ENCODE data around the gene DUSP5.
"Not testable (repeated sequence)": the region's sequence is repeated elsewhere in the genome, so short reads cannot be mapped to it uniquely, and the experiment has no call there.

Gene DUSP5, protein sequence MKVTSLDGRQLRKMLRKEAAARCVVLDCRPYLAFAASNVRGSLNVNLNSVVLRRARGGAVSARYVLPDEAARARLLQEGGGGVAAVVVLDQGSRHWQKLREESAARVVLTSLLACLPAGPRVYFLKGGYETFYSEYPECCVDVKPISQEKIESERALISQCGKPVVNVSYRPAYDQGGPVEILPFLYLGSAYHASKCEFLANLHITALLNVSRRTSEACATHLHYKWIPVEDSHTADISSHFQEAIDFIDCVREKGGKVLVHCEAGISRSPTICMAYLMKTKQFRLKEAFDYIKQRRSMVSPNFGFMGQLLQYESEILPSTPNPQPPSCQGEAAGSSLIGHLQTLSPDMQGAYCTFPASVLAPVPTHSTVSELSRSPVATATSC

DNA sequence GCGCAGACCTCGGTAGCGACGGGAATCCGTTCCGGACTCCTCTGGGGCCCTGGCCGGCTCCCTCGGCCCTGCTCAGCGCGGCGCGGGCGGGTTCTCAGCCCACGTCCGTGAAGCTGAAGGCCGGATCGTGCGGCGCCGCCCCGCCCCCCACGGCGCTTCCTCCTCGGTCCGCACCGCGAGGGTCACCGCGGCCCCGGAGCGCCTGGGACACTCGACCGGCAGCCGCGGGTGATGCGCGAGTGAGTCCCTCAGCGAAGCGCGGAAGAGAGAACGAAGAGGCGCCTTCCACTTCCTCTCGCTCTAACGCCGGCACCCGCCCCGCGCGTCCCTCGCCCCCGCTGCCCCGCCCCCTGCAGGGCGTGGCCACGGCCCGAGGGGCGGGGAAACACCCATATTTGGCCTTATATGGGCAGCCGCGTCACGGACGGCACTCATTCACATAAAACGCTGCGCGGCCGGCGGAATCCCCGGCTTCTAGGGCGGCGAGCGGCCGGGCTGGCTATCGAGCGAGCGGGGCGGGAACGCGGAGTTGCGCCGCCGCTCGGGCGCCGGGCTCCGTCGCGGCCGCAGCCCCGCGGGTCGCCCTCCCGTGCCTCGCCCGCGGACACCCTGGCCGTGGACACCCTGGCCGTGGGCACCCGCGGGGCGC is at the start of gene DUSP5:
TSS of gene DUSP5 (plus strand) at position 470 of the 649 bp plus-strand sequence. CDS start 215 bp downstream, outside the sequence.
- in situ Hi-C loops (cut with HindIII; ENCODE audit: low sequenced_read_pairs) = no loop called here

DNA sequence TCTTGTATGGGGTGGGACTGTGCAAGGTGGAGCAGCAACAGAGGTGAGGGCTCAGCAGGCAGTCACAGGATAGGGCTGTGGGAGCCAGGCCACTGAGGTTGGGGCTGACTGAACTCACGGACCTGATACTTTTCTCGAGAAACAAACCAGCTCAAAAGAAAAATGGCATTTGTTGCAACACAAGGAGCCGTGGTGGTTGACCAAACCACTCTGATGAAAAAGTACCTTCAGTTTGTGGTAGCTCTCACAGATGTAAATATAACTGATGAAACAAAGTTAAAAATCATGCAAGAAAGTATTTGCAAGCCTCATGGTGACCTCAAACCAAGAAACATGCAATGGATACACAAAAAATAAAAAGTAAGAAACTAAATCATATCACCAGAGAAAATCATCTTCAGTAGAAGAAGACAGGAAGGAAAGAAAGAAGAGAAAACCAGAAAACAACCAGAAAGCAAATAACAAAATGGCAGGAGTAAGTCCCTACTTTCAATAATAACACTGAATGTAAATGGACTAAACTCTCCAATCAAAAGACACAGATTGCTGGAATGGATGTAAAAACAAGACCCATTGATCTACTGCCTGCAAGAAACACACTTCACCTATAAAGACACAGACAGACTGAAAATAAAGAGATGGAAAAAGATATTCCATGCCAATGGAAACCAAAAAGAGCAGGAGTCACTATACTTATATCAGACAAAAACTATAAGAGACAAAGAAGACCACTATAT is 48.9 kb upstream of the DUSP5 start:
- in situ Hi-C loops (cut with HindIII; ENCODE audit: low sequenced_read_pairs) = loop anchor here (5.0 to 10.0 kb wide), 2 partner anchors 37 to 116 kb away; partner anchors contain the start of gene SMC3

DNA sequence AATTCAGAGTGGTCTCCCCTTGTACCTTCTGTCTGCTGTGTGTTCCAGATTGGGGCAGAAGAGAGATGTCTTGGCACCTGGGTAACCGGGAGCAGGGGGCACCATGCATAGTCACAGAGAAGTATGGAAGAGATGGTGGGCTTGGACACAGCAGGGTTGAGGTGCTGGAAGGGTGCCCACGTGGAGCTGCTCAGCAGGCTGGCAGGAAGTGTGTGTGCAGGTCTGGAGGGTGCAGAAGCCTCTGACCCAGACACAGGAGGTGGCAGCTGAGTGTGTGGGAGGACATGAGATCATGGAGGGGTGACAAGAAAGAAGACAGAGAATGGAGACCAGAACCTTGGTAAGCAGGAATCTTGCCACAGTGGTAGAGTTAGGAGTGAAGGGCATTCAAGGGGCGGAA is 42.3 kb upstream of the DUSP5 start:
- in situ Hi-C loops (cut with HindIII; ENCODE audit: low sequenced_read_pairs) = no loop called here

DNA sequence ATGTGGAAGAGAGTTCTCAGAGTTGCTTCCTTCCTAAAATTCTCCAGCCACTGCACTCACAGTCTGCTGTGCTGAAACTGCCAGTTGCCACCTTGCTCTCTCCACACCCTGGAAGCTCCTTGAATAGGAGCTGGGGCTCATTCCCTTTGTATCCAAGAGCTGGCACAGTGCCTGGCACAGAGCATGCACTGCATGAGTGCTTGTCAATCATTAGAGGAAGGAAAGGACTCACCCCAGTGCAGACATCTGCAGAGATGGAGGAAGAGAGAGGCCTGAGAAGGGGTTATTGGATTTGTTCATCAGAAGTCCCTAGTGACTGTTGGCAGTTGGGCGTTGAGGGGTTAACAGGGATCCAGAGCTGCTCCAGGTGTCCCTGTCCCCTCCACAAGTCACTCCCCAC is 41.7 kb upstream of the DUSP5 start:
- in situ Hi-C loops (cut with HindIII; ENCODE audit: low sequenced_read_pairs) = no loop called here

DNA sequence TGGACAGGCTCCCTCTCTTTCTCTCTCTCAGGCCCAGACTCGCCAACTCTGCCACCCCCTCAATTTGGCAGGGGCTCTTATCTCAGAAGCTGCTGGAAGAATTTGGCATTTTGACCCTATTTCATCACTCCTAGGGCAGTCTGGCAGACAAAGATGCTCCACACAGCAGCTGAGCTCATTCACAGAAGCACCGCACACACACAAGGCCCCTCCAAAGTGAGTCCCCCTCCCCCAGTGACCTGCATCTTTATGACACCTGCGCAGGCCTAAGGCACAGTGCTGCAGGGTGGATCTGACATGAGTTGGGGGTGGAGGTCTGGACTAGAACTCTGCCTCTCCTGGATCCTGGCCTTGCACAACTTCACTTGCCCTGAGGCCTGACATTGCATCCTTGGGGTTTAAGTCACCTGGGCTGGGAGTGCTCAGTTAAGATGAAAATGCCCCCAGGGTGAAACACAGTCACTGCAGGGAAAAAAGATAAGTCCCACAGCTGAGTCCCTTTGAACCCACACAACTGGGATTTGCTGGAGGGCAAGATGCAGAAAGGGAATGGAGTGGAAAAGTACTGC is 41.1 kb upstream of the DUSP5 start:
- in situ Hi-C loops (cut with HindIII; ENCODE audit: low sequenced_read_pairs) = no loop called here

DNA sequence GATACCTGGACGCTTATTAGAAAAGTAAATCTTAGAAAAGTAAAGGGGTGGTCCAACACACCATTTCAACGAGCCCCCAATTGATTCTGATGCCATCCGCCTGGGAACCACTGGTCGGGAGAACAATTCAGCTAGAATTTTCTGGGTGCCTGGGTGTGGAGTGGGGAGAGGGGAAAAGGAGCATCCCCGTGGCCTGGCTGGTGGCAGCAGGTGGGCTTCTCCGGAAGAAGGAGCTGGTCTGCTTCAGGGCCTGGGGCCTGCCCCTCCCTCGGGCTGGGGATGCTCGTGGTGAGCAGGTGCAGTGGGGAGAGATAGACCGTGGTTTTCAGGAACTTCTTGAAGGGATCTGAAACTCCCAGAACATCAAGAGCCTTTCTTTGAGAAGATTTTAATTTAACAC is 39.9 kb upstream of the DUSP5 start:
- in situ Hi-C loops (cut with HindIII; ENCODE audit: low sequenced_read_pairs) = no loop called here

DNA sequence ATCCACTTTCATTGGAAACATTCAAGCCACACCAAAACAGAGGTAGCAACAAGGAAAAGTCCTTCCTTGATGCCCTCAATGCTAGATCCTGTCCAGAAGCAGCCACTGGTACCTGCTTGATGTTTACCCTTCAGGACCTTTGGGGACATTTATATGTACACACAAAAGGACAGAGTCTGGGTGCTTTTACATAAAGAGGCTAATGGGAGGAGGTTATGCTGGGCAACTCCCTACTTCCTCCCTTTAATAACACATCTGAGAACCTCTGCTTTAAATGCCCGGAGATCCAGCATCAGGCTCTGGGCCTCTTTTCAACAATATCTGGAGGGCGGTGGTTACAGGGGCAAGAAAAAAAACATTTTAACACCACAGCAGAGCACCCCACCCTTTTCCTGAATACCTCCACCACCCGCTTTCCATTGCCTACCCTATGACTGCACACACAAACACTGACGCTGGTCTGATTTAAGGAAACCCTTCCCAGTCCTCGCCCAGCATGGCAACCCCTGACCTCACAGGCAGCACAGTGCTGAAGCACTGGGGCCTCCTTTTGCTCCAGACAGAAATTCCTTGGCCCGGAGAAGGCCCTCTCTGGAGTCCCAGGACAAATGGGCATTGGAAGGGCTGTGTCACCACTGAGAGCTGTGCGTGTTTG is 39.3 kb upstream of the DUSP5 start:
- in situ Hi-C loops (cut with HindIII; ENCODE audit: low sequenced_read_pairs) = no loop called here

DNA sequence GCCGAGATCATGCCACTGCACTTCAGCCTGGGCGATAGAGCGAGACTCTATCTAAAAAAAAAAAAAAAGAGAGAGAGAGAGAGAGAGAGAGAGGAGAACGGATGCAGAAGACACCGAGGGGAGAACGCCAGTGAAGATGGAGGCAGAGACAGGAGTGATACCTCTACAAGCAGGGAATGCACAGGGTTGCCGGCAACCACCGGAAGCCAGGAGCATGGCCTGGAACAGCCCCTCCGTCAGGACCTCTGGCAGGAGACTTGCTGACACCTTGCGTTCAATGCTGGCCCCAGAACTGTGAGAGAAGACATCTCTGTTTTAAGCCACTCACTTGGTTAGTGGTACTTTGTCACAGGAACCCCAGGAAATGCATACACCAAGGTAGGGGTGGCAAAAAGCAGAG is 38.1 kb upstream of the DUSP5 start:
- in situ Hi-C loops (cut with HindIII; ENCODE audit: low sequenced_read_pairs) = no loop called here

DNA sequence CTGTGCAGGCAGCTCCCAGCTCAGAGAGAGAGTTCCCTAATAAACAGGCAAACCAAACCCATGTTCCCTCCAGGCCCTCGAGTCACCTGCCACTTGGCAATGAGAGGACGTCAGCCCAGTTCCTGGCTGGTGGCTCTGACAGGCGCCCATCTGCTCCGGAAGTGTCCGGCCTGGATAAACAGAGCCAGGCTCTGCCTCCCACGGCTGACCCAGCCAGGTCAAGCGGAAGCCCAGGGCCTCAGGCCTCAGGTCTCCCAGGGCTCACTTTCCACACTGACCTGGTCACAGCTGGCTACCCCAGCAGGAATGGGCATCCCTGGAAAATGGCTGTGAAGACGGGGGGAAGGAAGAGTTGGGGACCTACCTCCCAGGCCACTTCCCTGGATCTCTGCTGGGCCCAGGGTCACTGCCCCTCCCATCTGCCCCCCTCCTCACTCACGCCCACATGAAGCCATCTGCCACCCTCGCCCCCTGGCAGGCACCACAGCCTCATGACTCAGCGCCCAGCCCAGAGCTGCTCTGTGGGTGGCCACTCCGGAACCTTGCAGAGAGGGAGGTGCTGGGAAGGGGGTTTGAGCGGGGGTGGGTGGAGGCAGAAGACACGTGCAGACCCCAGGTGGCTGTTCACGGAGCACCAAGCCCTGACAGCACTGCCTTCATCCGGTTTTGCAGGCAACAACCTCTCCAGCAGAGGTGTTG is 37.4 kb upstream of the DUSP5 start:
- in situ Hi-C loops (cut with HindIII; ENCODE audit: low sequenced_read_pairs) = no loop called here

DNA sequence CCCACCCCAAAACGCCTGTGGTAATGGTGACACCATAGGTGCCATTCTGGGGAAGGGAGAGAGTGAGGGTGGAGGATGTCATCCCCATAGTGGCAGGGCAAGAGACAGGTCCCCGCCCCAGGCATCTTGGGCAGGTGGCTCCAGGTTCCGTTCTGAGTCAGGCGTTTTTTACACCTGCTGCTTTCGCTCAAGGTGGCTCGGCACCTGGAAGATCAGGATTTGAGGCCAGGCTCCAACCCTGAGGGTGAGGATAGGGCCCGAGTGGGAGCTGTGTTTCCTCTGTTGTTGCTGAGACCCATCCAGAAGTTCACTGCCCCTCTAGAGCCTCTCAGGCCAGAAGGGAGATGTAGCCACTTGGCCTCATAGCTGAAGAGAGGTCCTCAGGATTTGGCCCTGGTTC is 36.6 kb upstream of the DUSP5 start:
- in situ Hi-C loops (cut with HindIII; ENCODE audit: low sequenced_read_pairs) = no loop called here

DNA sequence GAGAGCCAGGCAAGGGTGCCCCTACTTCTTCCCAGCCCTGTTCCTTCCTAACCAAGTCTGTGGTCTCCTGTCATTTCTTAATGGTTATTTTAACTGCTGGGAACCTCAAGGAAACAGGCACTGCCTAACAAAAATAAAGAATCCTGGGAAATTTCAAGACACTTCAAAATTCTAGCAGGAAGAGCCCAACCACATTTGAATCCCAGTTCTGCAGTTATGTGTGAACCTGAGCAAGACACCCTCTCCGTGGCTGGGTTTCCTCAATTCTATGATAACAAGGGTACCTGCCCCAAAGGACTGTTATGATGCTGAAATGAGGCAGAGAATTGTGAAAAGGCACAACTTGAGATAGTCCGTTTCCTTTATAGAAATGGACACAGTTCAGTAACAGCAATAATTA is 36.2 kb upstream of the DUSP5 start:
- in situ Hi-C loops (cut with HindIII; ENCODE audit: low sequenced_read_pairs) = no loop called here

DNA sequence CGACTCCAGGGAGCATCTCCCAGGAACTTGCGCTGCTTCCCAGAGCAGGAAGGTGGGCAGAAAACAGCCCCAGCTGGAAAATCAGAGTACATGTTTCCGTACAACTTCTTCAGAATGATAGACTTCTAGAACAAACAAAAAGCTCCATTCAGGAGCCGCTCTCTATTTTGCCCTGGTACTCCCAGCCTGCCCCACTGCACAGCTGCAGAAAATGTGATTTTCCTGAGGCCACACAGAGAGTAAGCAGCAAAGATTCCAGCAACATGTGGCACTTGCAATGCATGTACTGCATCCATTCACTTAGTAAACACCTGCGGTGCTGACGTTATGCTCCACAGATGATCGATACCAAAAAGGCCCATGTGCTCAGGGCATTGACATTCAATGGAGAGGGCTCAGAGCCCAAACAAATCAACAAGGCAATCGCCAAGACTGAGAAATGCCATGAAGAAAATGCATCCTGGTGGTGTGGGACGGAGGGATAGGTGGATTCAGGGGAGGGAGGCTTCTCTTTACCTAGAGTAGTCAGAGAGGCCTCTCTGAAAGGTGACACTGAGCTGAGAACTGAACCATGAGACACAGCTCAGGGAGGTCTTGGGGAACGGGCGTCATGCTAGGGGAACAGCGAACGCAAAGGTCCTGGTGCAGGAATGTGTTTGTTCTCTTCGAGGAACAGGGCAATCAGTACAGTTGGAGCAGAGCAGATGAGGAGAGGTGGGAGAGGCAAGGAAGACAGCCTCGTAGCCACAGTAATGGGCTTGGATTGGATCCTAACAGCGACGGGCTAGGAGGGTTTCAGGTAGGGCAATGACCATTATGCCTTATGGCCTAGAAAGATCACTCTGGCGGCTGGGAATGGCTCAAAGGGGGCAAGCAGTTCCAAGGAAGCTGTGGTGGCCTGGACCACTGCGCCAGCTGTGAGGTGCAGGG is 35.3 kb upstream of the DUSP5 start:
- in situ Hi-C loops (cut with HindIII; ENCODE audit: low sequenced_read_pairs) = no loop called here

DNA sequence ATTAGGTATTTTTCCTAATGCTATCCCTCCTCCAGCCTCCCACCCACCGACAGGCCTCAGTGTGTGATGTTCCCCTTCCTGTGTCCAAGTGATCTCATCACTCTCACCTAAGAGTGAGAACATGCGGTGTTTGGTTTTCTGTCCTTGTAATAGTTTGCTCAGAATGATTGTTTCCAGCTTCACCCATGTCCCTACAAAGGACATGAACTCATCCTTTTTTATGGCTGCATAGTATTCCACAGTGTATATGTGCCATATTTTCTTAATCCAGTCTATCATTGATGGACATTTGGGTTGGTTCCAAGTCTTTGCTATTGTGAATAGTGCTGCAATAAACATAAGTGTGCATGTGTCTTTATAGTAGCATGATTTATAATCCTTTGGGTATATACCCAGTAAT is 29.4 kb upstream of the DUSP5 start:
- in situ Hi-C loops (cut with HindIII; ENCODE audit: low sequenced_read_pairs) = not testable (repeated sequence)

DNA sequence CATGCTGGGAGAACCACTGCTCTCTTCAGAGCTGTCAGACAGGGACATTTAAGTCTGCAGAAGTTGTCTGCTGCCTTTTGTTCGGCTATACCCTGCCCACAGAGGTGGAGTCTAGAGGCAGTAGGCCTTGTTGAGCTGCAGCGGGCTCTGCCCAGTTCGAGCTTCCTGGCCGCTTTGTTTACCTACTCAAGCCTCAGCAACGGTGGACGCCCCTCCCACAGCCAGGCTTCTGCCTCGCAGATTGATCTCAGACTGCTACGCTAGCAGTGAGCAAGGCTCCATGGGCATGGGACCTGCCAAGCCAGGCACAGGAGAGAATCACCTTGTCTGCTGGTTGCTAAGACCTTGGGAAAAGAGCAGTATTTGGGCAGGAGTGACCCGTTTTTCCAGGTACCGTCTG is 27.2 kb upstream of the DUSP5 start:
- in situ Hi-C loops (cut with HindIII; ENCODE audit: low sequenced_read_pairs) = not testable (repeated sequence)

DNA sequence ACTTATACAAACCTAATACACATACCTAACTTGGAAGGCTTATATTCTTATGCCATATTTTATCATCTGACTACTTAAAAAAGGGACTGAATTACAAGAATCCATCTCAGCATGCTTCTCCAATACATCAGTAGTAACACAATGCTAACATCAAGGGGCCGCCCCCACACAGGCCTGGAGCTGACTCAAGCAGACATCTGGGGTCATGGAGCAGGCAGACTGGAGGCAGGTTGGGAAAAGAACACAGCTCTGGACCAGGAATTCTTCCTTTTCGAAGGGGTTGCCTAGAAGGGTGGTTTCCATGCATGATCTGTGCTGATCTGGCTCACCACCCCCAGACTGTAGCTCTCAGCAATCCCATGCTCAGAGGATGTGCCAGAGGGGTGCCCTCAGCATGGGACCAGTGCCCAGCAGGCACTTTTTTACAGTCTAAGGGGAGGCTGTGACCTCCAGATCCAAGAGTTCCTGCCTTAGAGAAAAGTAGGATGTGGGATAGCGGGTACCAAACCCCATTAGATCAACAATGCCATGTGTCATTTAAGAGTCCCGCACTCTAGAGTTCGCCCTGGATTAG is 26.1 kb upstream of the DUSP5 start:
- in situ Hi-C loops (cut with HindIII; ENCODE audit: low sequenced_read_pairs) = no loop called here

DNA sequence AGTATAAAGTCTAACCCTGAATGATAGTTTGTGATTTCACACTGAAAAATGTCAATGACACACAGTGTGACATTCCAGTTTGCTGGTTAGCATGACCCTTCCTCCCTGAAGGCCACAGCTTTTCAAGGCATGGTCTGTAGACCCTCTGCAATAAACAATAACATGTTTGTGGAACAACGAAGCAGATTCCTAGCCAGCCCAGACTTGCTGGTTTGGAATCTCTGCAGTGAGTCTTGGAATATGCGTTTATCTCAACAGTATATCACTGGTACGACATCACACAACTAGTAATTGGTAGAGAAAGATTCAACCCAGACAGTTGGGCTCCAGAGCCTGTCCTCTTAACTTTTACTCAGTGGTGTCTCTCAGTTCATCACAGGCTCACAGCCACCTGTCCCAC is 23.7 kb upstream of the DUSP5 start:
- in situ Hi-C loops (cut with HindIII; ENCODE audit: low sequenced_read_pairs) = no loop called here

DNA sequence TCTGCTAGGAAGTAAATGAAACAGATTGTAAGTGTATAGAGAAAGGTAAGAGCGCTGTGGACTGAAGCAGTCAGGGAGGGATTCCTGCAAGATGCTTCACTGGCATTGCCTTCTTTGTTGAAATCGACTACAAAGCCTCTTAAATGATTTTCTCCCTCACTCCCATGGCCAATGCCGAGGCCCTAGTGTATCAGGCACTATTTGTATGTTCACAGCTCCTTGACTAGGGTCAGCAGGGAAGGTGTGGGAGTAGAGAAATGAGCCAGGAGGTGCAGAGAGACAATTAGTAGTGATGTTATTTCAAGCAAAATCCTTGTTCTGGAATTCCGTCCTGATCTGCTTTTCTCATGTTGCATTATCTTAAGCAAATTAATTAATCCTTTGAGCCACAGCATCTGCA is 22.9 kb upstream of the DUSP5 start:
- in situ Hi-C loops (cut with HindIII; ENCODE audit: low sequenced_read_pairs) = loop anchor here (5.0 kb wide), 1 partner anchor 93 kb away; no protein-coding TSS in a partner anchor

DNA sequence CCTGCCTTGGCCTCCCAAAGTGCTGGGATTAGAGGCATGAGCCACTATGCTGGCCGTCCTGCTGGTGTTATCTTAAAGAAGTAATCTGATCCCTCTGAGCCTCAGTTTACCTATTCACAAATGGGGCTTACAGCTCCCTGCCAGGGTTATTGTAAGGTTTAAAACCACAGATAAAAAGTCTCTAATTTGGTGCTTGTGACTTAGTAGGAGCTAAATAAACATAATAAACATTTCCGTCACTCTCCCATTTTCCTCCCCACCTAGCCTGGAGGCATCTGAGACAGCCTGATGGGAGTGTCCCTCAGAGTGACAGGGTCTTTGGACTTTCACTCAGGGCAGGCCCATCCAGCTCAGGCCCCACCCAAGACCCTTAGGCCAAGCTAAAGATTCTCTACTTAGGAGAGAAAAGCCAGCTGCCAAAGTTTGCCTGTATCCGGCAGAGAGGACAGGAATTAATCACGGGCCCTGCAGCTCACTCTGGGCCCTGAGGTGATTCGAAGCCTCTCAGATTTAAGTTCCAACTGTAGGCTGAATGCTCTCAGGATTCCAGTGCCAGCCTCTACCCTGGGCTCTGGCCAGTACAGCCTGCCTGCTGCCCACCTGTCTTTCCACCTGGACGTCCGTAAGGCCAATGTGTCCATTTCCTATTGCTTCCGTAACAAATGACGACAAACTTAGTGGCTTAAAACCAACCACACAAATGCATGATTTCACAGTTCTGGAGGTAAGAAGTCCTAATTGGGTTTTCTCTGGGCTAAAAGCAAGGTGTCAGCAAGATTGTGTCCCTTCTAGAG is 21.8 kb upstream of the DUSP5 start:
- in situ Hi-C loops (cut with HindIII; ENCODE audit: low sequenced_read_pairs) = loop anchor here (5.0 kb wide), 1 partner anchor 94 kb away; no protein-coding TSS in a partner anchor
